ENCODE data around the gene VWA5B1.

Gene VWA5B1

GRCh38 chr1:20399196-20399595, 108.5 kb downstream of the VWA5B1 start:
- DNase-seq, result no peak

GRCh38 chr1:20399606-20400180, 109.0 kb downstream of the VWA5B1 start:
- DNase-seq, result no peak

- DNase-seq, result peak; percentile 25
Measured at GRCh38 chr1:20400341-20401177, 109.9 kb downstream of the VWA5B1 start.

GRCh38 chr1:20401405-20402010, 110.8 kb downstream of the VWA5B1 start:
- DNase-seq, result no peak

GRCh38 chr1:20402585-20403422, 112.1 kb downstream of the VWA5B1 start:
- no peak for DNase-seq

- DNase-seq, result no peak
Measured at GRCh38 chr1:20403423-20404145, 112.9 kb downstream of the VWA5B1 start.

- DNase-seq, result no peak
Measured at GRCh38 chr1:20404466-20404865, 113.8 kb downstream of the VWA5B1 start.

All from EL (cell line).